ELR (cell line): ENCODE data around the gene FAM163A.
A peak's percentile ranks its signal among the peaks of the same experiment; 100 is the strongest.
"Not testable (repeated sequence)": the region's sequence is repeated elsewhere in the genome, so short reads cannot be mapped to it uniquely, and the experiment has no call there.

Source experiments
- DNase-seq: peaks from one replicate; pipeline ENCODE4 v3.0.0-alpha.2; 2015; ENCODE audit warnings: low read depth

Gene FAM163A

GRCh38 chr1:179742717-179743678 is at the start of gene FAM163A:
Gene FAM163A, plus strand, starts transcription at chr1:179743291. Its CDS starts 69,807 bp downstream, at chr1:179813098.
- no peak for DNase-seq

GRCh38 chr1:179694530-179694929 is 48.6 kb upstream of the FAM163A start:
- not testable (repeated sequence) for DNase-seq

- no peak for DNase-seq
These were observed 40.0 kb upstream of the FAM163A start for GRCh38 chr1:179702946-179703539.

GRCh38 chr1:179706339-179706941 is 36.7 kb upstream of the FAM163A start:
- peak; percentile 70 for DNase-seq

- DNase-seq = no peak
These were observed 35.7 kb upstream of the FAM163A start for GRCh38 chr1:179707406-179707805.

GRCh38 chr1:179708434-179709195 is 34.5 kb upstream of the FAM163A start:
- DNase-seq = no peak

GRCh38 chr1:179709841-179710329 is 33.2 kb upstream of the FAM163A start:
- peak; percentile 16 for DNase-seq

- no peak for DNase-seq
These were observed 28.9 kb upstream of the FAM163A start for GRCh38 chr1:179714159-179714558.

- no peak for DNase-seq
These were observed 28.5 kb upstream of the FAM163A start for GRCh38 chr1:179714623-179715022.

GRCh38 chr1:179719272-179719671 is 23.8 kb upstream of the FAM163A start:
- DNase-seq = no peak

- DNase-seq = peak; percentile 11
These were observed 14.8 kb upstream of the FAM163A start for GRCh38 chr1:179728271-179728670.

- DNase-seq = no peak
These were observed 13.2 kb upstream of the FAM163A start for GRCh38 chr1:179729881-179730280.

- no peak for DNase-seq
These were observed 11.4 kb upstream of the FAM163A start for GRCh38 chr1:179731643-179732042.

- no peak for DNase-seq
These were observed 800 bp upstream of the FAM163A start for GRCh38 chr1:179742291-179742690.

GRCh38 chr1:179743679-179744400 is 749 bp downstream of the FAM163A start:
- DNase-seq = no peak

- DNase-seq = no peak
These were observed 1.5 kb downstream of the FAM163A start for GRCh38 chr1:179744401-179745130.

- no peak for DNase-seq
These were observed 2.1 kb downstream of the FAM163A start for GRCh38 chr1:179745131-179745611.

- DNase-seq = no peak
These were observed 2.7 kb downstream of the FAM163A start for GRCh38 chr1:179745743-179746142.

GRCh38 chr1:179747611-179748010 is 4.5 kb downstream of the FAM163A start:
- DNase-seq = no peak

- DNase-seq = no peak
These were observed 5.7 kb downstream of the FAM163A start for GRCh38 chr1:179748772-179749171.
